ENCODE measurements around the gene SLC10A3.

- no peak for TF ChIP-seq EZH2 (IDR thresholded peaks at IDR 0.05; ENCODE audit: borderline replicate concordance, low read length)
- TF ChIP-seq, protein P1, sequence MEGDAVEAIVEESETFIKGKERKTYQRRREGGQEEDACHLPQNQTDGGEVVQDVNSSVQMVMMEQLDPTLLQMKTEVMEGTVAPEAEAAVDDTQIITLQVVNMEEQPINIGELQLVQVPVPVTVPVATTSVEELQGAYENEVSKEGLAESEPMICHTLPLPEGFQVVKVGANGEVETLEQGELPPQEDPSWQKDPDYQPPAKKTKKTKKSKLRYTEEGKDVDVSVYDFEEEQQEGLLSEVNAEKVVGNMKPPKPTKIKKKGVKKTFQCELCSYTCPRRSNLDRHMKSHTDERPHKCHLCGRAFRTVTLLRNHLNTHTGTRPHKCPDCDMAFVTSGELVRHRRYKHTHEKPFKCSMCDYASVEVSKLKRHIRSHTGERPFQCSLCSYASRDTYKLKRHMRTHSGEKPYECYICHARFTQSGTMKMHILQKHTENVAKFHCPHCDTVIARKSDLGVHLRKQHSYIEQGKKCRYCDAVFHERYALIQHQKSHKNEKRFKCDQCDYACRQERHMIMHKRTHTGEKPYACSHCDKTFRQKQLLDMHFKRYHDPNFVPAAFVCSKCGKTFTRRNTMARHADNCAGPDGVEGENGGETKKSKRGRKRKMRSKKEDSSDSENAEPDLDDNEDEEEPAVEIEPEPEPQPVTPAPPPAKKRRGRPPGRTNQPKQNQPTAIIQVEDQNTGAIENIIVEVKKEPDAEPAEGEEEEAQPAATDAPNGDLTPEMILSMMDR (IDR thresholded peaks at IDR 0.05; ENCODE audit: low read length): no peak
Measured at GRCh38 chrX:154477891-154478477, 12.4 kb downstream of the SLC10A3 start.

Measured in OCI-LY1 (cell line).